ENCODE results near the gene SH3BGRL2. TPM values are rescaled to one million over a fixed set of nuclear protein-coding genes. Genes with fewer than 3 reads are reported as not detected.

The SH3BGRL2 gene
- total and polyA plus RNA-seq, 2 of the 8 experiments (the other 6 are each of a cell fraction or from before 2014, with no cell fraction given), result 6.0 to 20.3 TPM

- TF ChIP-seq SP1 (IDR thresholded peaks at IDR 0.05; ENCODE audit: low read depth, low read length), result no peak
- no peak for TF ChIP-seq SP4 (IDR thresholded peaks at IDR 0.05; ENCODE audit: low read length)
- no peak for TF ChIP-seq ASH2L (IDR thresholded peaks at IDR 0.05; ENCODE audit: low read length)
- TF ChIP-seq ZNF274 (IDR thresholded peaks at IDR 0.05; ENCODE audit: borderline replicate concordance, extremely low read depth, low read length), result no peak
- TF ChIP-seq SUZ12 (IDR thresholded peaks at IDR 0.05; ENCODE audit: low read length), result no peak
- TF ChIP-seq MAX (IDR thresholded peaks at IDR 0.05), result no peak
- TF ChIP-seq CBX8 (IDR thresholded peaks at IDR 0.05; ENCODE audit: borderline replicate concordance, low read depth, low read length), result no peak
- no peak for TF ChIP-seq E2F6 (IDR thresholded peaks at IDR 0.05)
Measured at GRCh38 chr6:79598012-79598411, 33.1 kb upstream of the SH3BGRL2 start (continued).

Data from H1 (cell line).